Kidney epithelial cell (primary cell): ENCODE measurements around the gene EPHX1. TPM values are rescaled to one million over a fixed set of nuclear protein-coding genes. Genes with fewer than 3 reads are reported as not detected.

Source experiments
- DNase-seq: peaks from one replicate; pipeline ENCODE4 v3.0.0-alpha.2; 2010; ENCODE audit warnings: low read depth
- H3K27me3 ChIP-seq: 2 replicates; pipeline ENCODE4 v1.6.0; 2011; ENCODE audit warnings: low read length; ENCODE audit not compliant: control insufficient read depth, insufficient read depth
- H3K36me3 ChIP-seq: 2 replicates; pipeline ENCODE4 v1.5.1; 2011; ENCODE audit warnings: low read length; ENCODE audit not compliant: control insufficient read depth, insufficient read depth
- H3K4me3 ChIP-seq: 2 replicates; pipeline ENCODE4 v1.5.1; 2011; ENCODE audit warnings: low read depth, mild to moderate bottlenecking, control low read depth, low read length
- total RNA-seq: library from RNA; depleted of rRNA; stranded (reverse); fragments of >200 nt; gene quantifications from 2 replicates; pipeline ENCODE4 v1.2.3, GENCODE V29; 2015
- TF ChIP-seq, protein P1 (sequence below): IDR thresholded peaks from 2 replicates; pipeline ENCODE4 v1.5.1; 2011; ENCODE audit warnings: mild to moderate bottlenecking, moderate library complexity, low read length, control low read depth, inconsistent platforms; ENCODE audit not compliant: insufficient read depth, poor library complexity, severe bottlenecking

The EPHX1 gene
- total RNA-seq, 1 donor from 2014 or later, result 23.6 TPM

GRCh38 chr1:225846331-225847310 is 36.7 kb downstream of the EPHX1 start:
- DNase-seq, result no peak
- TF ChIP-seq, protein P1, sequence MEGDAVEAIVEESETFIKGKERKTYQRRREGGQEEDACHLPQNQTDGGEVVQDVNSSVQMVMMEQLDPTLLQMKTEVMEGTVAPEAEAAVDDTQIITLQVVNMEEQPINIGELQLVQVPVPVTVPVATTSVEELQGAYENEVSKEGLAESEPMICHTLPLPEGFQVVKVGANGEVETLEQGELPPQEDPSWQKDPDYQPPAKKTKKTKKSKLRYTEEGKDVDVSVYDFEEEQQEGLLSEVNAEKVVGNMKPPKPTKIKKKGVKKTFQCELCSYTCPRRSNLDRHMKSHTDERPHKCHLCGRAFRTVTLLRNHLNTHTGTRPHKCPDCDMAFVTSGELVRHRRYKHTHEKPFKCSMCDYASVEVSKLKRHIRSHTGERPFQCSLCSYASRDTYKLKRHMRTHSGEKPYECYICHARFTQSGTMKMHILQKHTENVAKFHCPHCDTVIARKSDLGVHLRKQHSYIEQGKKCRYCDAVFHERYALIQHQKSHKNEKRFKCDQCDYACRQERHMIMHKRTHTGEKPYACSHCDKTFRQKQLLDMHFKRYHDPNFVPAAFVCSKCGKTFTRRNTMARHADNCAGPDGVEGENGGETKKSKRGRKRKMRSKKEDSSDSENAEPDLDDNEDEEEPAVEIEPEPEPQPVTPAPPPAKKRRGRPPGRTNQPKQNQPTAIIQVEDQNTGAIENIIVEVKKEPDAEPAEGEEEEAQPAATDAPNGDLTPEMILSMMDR, result no peak
- H3K36me3 ChIP-seq, result peaks cover 8% of the 10 kb centered on the region
- H3K4me3 ChIP-seq, result no peak overlapping the region
- no peaks in the 10 kb centered on the region for H3K27me3 ChIP-seq

GRCh38 chr1:225847610-225848009 is 37.7 kb downstream of the EPHX1 start:
- Histone ChIP-seq H3K36me3 (peaks cover 12% of the 10 kb centered on the region), H3K27me3 (no peaks in the 10 kb centered on the region), H3K4me3 (no peak overlapping the region)
- DNase-seq, result no peak
- TF ChIP-seq, protein P1, result no peak

DNA sequence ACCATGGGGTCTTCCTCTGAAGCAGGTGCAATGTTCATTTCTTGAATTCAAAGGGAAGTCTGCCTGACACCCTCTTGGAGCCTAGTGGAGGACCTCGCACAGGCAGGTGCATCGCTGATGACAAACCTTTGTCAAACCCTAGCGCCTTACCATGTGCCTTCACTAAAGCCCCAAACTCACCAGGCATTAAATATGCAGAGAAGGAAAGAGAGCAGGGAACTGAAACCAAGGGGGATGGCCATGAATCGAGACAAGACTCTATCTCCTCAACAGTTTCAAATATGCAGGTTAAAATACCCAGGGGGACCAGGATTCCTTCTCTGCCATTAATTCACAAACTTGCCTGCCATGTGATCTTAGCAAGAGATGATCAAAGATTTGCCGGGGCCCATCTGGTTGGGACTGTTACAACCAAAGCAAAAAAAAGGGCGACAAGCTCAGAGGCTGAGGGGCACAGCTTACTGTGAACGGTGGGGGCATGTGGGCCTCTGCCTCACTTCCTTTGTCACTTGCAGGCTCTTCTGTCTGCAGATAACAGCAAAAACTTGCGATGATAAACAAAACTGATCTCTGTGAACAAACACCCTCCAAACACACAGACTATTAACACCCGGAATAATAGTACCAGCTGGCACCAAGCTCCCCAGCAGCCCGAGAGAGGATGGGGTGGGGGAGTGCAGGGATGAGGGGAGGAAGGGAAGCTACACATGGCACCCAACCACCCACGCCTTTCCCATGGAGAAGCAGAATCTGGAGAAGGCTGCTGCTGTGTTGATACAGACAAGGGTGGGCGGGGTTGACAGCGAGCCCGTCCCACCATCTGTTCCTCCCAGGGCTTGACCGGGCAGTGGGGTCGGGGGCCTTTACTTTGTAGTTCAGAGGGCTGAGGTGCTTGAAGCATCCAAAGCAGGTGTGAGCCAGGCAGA is 38.4 kb downstream of the EPHX1 start:
- no peak for DNase-seq
- no peak overlapping the region for H3K4me3 ChIP-seq
- TF ChIP-seq, protein P1, result no peak
- H3K36me3 ChIP-seq, result peaks cover 13% of the 10 kb centered on the region
- no peaks in the 10 kb centered on the region for H3K27me3 ChIP-seq

- H3K36me3 ChIP-seq, result peaks cover 13% of the 10 kb centered on the region
- DNase-seq, result no peak
- H3K27me3 ChIP-seq, result no peaks in the 10 kb centered on the region
- no peak overlapping the region for H3K4me3 ChIP-seq
- TF ChIP-seq, protein P1, result no peak
These were observed 40.0 kb downstream of the EPHX1 start for GRCh38 chr1:225849925-225850324.

GRCh38 chr1:225850370-225850769 is 40.4 kb downstream of the EPHX1 start:
- no peak for DNase-seq
- TF ChIP-seq, protein P1, result no peak
- Histone ChIP-seq H3K36me3 (peaks cover 13% of the 10 kb centered on the region), H3K27me3 (no peaks in the 10 kb centered on the region), H3K4me3 (no peak overlapping the region)
